Endodermal cell (in vitro differentiated cells): ENCODE results near the gene ARHGDIA. TPM values are rescaled to one million over a fixed set of nuclear protein-coding genes. Genes with fewer than 3 reads are reported as not detected.

Experiments used
- DNase-seq: peaks from one replicate; pipeline ENCODE4 v3.0.0-alpha.2; 2017
- H3K27ac ChIP-seq: 2 replicates; pipeline ENCODE4 v1.5.1; 2013; ENCODE audit warnings: mild to moderate bottlenecking, low read depth, low read length, moderate library complexity
- H3K27me3 ChIP-seq: 2 replicates; pipeline ENCODE4 v1.6.1; 2013; ENCODE audit warnings: mild to moderate bottlenecking, low read length, moderate library complexity; ENCODE audit not compliant: insufficient read depth, control insufficient read depth, poor library complexity, severe bottlenecking
- H3K36me3 ChIP-seq: 2 replicates; pipeline ENCODE4 v1.7.0; 2013; ENCODE audit warnings: mild to moderate bottlenecking, low read length, moderate library complexity; ENCODE audit not compliant: control insufficient read depth, insufficient read depth
- H3K4me1 ChIP-seq: one replicate; pipeline ENCODE4 v1.7.0; 2013; ENCODE audit warnings: low read length; ENCODE audit not compliant: control insufficient read depth, insufficient read depth
- H3K4me3 ChIP-seq: 2 replicates; pipeline ENCODE4 v1.5.1; 2013; ENCODE audit warnings: mild to moderate bottlenecking, low read length, moderate library complexity
- H3K9ac ChIP-seq: 2 replicates; pipeline ENCODE4 v1.6.1; 2013; ENCODE audit warnings: mild to moderate bottlenecking, low read length, moderate library complexity; ENCODE audit not compliant: poor library complexity, severe bottlenecking; ENCODE audit errors: extremely low read depth
- H3K9me3 ChIP-seq: 2 replicates; pipeline ENCODE4 v1.6.1; 2013; ENCODE audit warnings: mild to moderate bottlenecking, low read length, moderate library complexity; ENCODE audit not compliant: control insufficient read depth
- H3K27ac Mint-ChIP-seq: 2 replicates; pipeline ENCODE4 v1.8.0; 2020; ENCODE audit warnings: mixed read lengths
- H3K27me3 Mint-ChIP-seq: 2 replicates; pipeline ENCODE4 v1.8.0; 2021; ENCODE audit warnings: mild to moderate bottlenecking, mixed read lengths; ENCODE audit not compliant: insufficient read depth
- H3K36me3 Mint-ChIP-seq: 2 replicates; pipeline ENCODE4 v1.8.0; 2020; ENCODE audit warnings: low read depth, mixed read lengths
- H3K4me1 Mint-ChIP-seq: 2 replicates; pipeline ENCODE4 v1.8.0; 2020; ENCODE audit warnings: mixed read lengths
- H3K4me3 Mint-ChIP-seq: 2 replicates; pipeline ENCODE4 v1.8.0; 2020; ENCODE audit warnings: mild to moderate bottlenecking, moderate library complexity, mixed read lengths
- H3K9me3 Mint-ChIP-seq: 2 replicates; pipeline ENCODE4 v1.8.0; 2020; ENCODE audit warnings: mild to moderate bottlenecking, mixed read lengths
- CTCF ChIP-seq: fragments of 200-600 bp; sonication (generic); conservative IDR thresholded peaks from 2 replicates; pipeline ENCODE4 v1.5.0; 2021; ENCODE audit warnings: antibody characterized with exemption, mild to moderate bottlenecking
- WGBS, 2 experiments: methylation state at CpG; one replicate each; pipeline versions ENCODE4 v1.1.5 to v1.1.7; 2013; ENCODE audit warnings: missing lambda C conversion rate in 2 of 2, mixed read lengths in 1 of 2; ENCODE audit not compliant: insufficient coverage in 1 of 2, insufficient read length in 1 of 2; 5-methylcytosine and 5-hydroxymethylcytosine counted together
- total RNA-seq, 2 donors: library from RNA; stranded (reverse); fragmentation: NEBNext Ultra II Directional in 1 of 2; extraction: Animal tissue kit (Norgen Biotek cat#: 25700) in 1 of 2; gene quantifications; 2 replicates in 1 of 2; 3 replicates in 1 of 2; pipeline ENCODE4 v1.2.1, GENCODE V29; 2021

ARHGDIA gene
- total RNA-seq, 2 donors from 2014 or later, result 240 to 254 TPM

- Mint-ChIP-seq H3K4me3 (no peak overlapping the region), H3K4me1 (peaks cover 4% of the 10 kb centered on the region), H3K27me3 (no peaks in the 10 kb centered on the region), H3K36me3 (peaks cover 15% of the 10 kb centered on the region), H3K27ac (no peak overlapping the region), H3K9me3 (no peaks in the 10 kb centered on the region)
- H3K27ac ChIP-seq, result no peak overlapping the region
- peaks cover 41% of the 10 kb centered on the region for H3K36me3 ChIP-seq
- TF ChIP-seq CTCF, result peak; percentile 34
- H3K9me3 ChIP-seq, result no peaks in the 10 kb centered on the region
- H3K9ac ChIP-seq, result no peak overlapping the region
- 91 to 93% methylated on average over 13 to 26 of the region's 26 CpGs for WGBS, 2 experiments
- no peaks in the 10 kb centered on the region for H3K27me3 ChIP-seq
- DNase-seq, result no peak
- H3K4me3 ChIP-seq, result no peak overlapping the region
- H3K4me1 ChIP-seq, result peaks cover 8% of the 10 kb centered on the region
These were observed 36.3 kb upstream of the ARHGDIA start for GRCh38 chr17:81907219-81908145.

- 91 to 96% methylated on average over 9 to 15 of the region's 15 CpGs for WGBS, 2 experiments
- peaks cover 4% of the 10 kb centered on the region for H3K4me1 Mint-ChIP-seq
- no peak overlapping the region for H3K4me3 ChIP-seq
- H3K4me1 ChIP-seq, result peaks cover 8% of the 10 kb centered on the region
- no peak overlapping the region for H3K27ac ChIP-seq
- H3K9me3 Mint-ChIP-seq, result no peaks in the 10 kb centered on the region
- H3K4me3 Mint-ChIP-seq, result no peak overlapping the region
- H3K27ac Mint-ChIP-seq, result no peak overlapping the region
- no peaks in the 10 kb centered on the region for H3K9me3 ChIP-seq
- peaks cover 36% of the 10 kb centered on the region for H3K36me3 ChIP-seq
- peaks cover 3% of the 10 kb centered on the region for H3K27me3 ChIP-seq
- no peak overlapping the region for H3K9ac ChIP-seq
- DNase-seq, result peak; percentile 88
- peaks cover under 1% of the 10 kb centered on the region for H3K27me3 Mint-ChIP-seq
- H3K36me3 Mint-ChIP-seq, result peaks cover 15% of the 10 kb centered on the region
- peak; percentile 70 for TF ChIP-seq CTCF
These were observed 35.5 kb upstream of the ARHGDIA start for GRCh38 chr17:81906476-81907218.

- no peak for TF ChIP-seq CTCF
- H3K27ac Mint-ChIP-seq, result no peak overlapping the region
- Histone ChIP-seq H3K4me1 (peaks cover 8% of the 10 kb centered on the region), H3K27me3 (peaks cover 9% of the 10 kb centered on the region), H3K4me3 (no peak overlapping the region), H3K36me3 (peaks cover 36% of the 10 kb centered on the region), H3K9me3 (no peaks in the 10 kb centered on the region), H3K27ac (no peak overlapping the region), H3K9ac (no peak overlapping the region)
- H3K9me3 Mint-ChIP-seq, result no peaks in the 10 kb centered on the region
- WGBS, 2 experiments, result 93 to 98% methylated on average over 7 to 10 of the region's 10 CpGs
- no peak overlapping the region for H3K4me3 Mint-ChIP-seq
- DNase-seq, result no peak
- peaks cover 4% of the 10 kb centered on the region for H3K4me1 Mint-ChIP-seq
- H3K27me3 Mint-ChIP-seq, result peaks cover 7% of the 10 kb centered on the region
- H3K36me3 Mint-ChIP-seq, result peaks cover 15% of the 10 kb centered on the region
These were observed 34.9 kb upstream of the ARHGDIA start for GRCh38 chr17:81905993-81906392.
